ENCODE data around the gene USF2.

The USF2 gene

DNA sequence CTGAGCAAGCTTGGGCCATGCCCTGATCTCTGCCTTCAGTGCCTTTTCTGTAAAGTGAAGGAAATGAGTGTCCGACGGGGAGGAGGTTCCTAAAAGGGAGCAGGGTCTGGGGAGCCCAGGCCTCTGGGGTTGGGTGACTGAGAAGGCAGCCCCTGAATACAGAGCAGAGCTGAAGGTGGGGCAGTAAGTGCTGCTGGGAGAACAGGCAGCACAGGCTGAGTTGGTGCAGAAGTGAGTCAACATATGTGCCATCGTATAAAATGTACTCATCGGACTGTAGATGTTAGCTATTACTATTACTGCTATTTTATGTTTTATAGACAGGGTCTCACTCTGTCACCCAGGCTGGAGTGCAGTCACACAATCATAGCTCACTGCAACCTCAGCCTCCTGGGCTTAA is 12.5 kb downstream of the USF2 start:
- CTCF ChIA-PET: interaction anchor here (0.6 to 3.6 kb wide), 4 partner anchors 11 to 406 kb away, joined by 4 to 21 read pairs (median 6); partner anchors contain the start of gene USF2

DNA sequence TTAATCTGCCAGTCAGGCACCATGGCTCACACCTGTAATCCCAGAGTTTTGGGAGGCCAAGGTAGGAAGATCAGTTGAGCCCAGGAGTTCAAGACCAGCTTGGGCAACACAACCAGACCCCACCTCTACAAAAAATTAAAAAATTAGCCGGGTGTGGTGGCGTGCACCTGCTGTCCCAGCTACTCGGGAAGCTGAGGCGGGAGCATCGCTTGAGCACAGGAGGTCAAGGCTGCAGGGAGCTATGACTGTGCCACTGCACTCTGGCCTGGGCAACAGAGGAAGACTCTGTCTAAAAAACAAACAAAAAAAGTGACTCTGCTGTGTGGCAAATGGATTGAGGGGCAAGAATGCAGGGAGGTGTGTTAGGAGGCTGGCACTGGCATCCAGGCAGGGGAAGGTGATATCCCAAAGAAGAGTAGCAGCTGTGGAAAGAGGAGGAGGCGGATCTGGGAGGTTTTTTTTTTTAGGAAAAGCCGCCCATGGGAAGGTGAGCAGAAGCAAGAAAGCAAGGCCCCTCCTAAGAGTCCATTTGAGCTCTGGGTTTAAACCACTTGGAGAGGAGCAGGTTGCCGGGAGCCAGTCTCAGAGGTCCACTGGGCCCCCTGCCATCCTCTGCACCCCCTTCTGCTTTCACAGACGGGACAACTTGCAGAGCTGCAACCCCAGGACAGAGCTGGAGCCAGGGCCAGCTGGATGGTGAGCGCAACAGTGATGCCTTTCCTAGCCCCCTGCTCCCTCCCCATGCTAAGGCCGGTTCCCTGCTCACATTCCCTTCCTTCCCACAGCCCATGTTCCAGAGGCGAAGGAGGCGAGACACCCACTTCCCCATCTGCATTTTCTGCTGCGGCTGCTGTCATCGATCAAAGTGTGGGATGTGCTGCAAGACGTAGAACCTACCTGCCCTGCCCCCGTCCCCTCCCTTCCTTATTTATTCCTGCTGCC is 15.7 kb downstream of the USF2 start:
- ChIA-PET POLR2A (interaction anchor here (0.6 kb wide), 1 partner anchor 72 kb away, joined by 6 read pairs; no protein-coding TSS in a partner anchor), CTCF (interaction anchor here (0.5 to 3.7 kb wide), 7 partner anchors 9 to 551 kb away, joined by 3 to 17 read pairs (median 3); no protein-coding TSS in a partner anchor)
- TF ChIP-seq ZBTB21 (tag by site-specific recombination; IDR thresholded peaks at IDR 0.05): no peak
- TF ChIP-seq ZFHX2 (tag by site-specific recombination; conservative IDR thresholded peaks at IDR 0.05): peak; percentile 76
- TF ChIP-seq ZNF132 (tag by site-specific recombination; IDR thresholded peaks at IDR 0.05; ENCODE audit: borderline replicate concordance): no peak
- no peak for TF ChIP-seq ZNF514 (tag by site-specific recombination; IDR thresholded peaks at IDR 0.05)
- peak; percentile 42; the same call in 1 of the 2 replicates for TF ChIP-seq ZNF600 (tag by site-specific recombination; IDR thresholded peaks at IDR 0.05)
- peak; percentile 93 for TF ChIP-seq EGR2 (tag by site-specific recombination; IDR thresholded peaks at IDR 0.05; ENCODE audit: low read depth)
- TF ChIP-seq PRDM1 (tag by site-specific recombination; IDR thresholded peaks at IDR 0.05): no peak
- TF ChIP-seq ZNF23 (tag by site-specific recombination; IDR thresholded peaks at IDR 0.05; ENCODE audit: borderline replicate concordance): no peak
- no peak for TF ChIP-seq ZFP41 (tag by site-specific recombination; IDR thresholded peaks at IDR 0.05; ENCODE audit: borderline replicate concordance)
- TF ChIP-seq, protein P1, sequence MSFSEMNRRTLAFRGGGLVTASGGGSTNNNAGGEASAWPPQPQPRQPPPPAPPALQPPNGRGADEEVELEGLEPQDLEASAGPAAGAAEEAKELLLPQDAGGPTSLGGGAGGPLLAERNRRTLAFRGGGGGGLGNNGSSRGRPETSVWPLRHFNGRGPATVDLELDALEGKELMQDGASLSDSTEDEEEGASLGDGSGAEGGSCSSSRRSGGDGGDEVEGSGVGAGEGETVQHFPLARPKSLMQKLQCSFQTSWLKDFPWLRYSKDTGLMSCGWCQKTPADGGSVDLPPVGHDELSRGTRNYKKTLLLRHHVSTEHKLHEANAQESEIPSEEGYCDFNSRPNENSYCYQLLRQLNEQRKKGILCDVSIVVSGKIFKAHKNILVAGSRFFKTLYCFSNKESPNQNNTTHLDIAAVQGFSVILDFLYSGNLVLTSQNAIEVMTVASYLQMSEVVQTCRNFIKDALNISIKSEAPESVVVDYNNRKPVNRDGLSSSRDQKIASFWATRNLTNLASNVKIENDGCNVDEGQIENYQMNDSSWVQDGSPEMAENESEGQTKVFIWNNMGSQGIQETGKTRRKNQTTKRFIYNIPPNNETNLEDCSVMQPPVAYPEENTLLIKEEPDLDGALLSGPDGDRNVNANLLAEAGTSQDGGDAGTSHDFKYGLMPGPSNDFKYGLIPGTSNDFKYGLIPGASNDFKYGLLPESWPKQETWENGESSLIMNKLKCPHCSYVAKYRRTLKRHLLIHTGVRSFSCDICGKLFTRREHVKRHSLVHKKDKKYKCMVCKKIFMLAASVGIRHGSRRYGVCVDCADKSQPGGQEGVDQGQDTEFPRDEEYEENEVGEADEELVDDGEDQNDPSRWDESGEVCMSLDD (tag by site-specific recombination; IDR thresholded peaks at IDR 0.05): no peak
- TF ChIP-seq ZNF624 (tag by site-specific recombination; IDR thresholded peaks at IDR 0.05): no peak
- TF ChIP-seq ZNF174 (tag by site-specific recombination; IDR thresholded peaks at IDR 0.05): no peak
- TF ChIP-seq ZNF629 (tag by site-specific recombination; IDR thresholded peaks at IDR 0.05): no peak
- TF ChIP-seq, protein P2, sequence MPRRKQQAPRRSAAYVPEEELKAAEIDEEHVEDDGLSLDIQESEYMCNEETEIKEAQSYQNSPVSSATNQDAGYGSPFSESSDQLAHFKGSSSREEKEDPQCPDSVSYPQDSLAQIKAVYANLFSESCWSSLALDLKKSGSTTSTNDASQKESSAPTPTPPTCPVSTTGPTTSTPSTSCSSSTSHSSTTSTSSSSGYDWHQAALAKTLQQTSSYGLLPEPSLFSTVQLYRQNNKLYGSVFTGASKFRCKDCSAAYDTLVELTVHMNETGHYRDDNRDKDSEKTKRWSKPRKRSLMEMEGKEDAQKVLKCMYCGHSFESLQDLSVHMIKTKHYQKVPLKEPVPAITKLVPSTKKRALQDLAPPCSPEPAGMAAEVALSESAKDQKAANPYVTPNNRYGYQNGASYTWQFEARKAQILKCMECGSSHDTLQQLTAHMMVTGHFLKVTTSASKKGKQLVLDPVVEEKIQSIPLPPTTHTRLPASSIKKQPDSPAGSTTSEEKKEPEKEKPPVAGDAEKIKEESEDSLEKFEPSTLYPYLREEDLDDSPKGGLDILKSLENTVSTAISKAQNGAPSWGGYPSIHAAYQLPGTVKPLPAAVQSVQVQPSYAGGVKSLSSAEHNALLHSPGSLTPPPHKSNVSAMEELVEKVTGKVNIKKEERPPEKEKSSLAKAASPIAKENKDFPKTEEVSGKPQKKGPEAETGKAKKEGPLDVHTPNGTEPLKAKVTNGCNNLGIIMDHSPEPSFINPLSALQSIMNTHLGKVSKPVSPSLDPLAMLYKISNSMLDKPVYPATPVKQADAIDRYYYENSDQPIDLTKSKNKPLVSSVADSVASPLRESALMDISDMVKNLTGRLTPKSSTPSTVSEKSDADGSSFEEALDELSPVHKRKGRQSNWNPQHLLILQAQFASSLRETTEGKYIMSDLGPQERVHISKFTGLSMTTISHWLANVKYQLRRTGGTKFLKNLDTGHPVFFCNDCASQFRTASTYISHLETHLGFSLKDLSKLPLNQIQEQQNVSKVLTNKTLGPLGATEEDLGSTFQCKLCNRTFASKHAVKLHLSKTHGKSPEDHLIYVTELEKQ (tag by site-specific recombination; IDR thresholded peaks at IDR 0.05; ENCODE audit: borderline replicate concordance): no peak

More for the DNA sequence above, 12.5 kb downstream of the USF2 start:
- POLR2A ChIA-PET: interaction anchor here (0.6 to 1.1 kb wide), 4 partner anchors 9 to 365 kb away, joined by 3 to 10 read pairs (median 4); no protein-coding TSS in a partner anchor
- Histone ChIP-seq H3K27ac (ENCODE audit: extremely low read depth, low read depth, low read length) (no peak overlapping the region), H3K9me3 (ENCODE audit: control insufficient read depth, insufficient read depth, low read depth, low read length) (no peaks in the 10 kb centered on the region), H3K4me1 (ENCODE audit: control insufficient read depth, insufficient read depth, low read length) (no peaks in the 10 kb centered on the region), H3K36me3 (ENCODE audit: control insufficient read depth in 2 of 2, insufficient read depth in 1 of 2, low read length in 2 of 2) (peaks cover 16 to 28% of the 10 kb centered on the region in 2 experiments), H3K4me3 (ENCODE audit: low read depth, low read length) (no peak overlapping the region)
- TF ChIP-seq ZNF24 (tag by site-specific recombination; IDR thresholded peaks at IDR 0.05) (no peak), OSR2 (tag by site-specific recombination; IDR thresholded peaks at IDR 0.05) (no peak), ZNF561 (tag by site-specific recombination; IDR thresholded peaks at IDR 0.05; ENCODE audit: borderline replicate concordance) (no peak), SCRT1 (tag by site-specific recombination; IDR thresholded peaks at IDR 0.05; ENCODE audit: borderline replicate concordance) (no peak), MYNN (tag by site-specific recombination; IDR thresholded peaks at IDR 0.05; ENCODE audit: borderline replicate concordance) (no peak), ZNF19 (tag by site-specific recombination; IDR thresholded peaks at IDR 0.05; ENCODE audit: low read depth) (no peak), ZNF350 (tag by site-specific recombination; IDR thresholded peaks at IDR 0.05) (no peak), SETDB1 (IDR thresholded peaks at IDR 0.05; ENCODE audit: insufficient read length, low read length) (no peak), HIC1 (tag by site-specific recombination; IDR thresholded peaks at IDR 0.05) (no peak), ZFP41 (tag by site-specific recombination; IDR thresholded peaks at IDR 0.05; ENCODE audit: borderline replicate concordance) (no peak)
- TF ChIP-seq, protein P3, sequence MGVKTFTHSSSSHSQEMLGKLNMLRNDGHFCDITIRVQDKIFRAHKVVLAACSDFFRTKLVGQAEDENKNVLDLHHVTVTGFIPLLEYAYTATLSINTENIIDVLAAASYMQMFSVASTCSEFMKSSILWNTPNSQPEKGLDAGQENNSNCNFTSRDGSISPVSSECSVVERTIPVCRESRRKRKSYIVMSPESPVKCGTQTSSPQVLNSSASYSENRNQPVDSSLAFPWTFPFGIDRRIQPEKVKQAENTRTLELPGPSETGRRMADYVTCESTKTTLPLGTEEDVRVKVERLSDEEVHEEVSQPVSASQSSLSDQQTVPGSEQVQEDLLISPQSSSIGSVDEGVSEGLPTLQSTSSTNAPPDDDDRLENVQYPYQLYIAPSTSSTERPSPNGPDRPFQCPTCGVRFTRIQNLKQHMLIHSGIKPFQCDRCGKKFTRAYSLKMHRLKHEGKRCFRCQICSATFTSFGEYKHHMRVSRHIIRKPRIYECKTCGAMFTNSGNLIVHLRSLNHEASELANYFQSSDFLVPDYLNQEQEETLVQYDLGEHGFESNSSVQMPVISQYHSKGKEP (tag by site-specific recombination; IDR thresholded peaks at IDR 0.05): no peak

More for the DNA sequence above, 15.7 kb downstream of the USF2 start:
- H3K27ac ChIP-seq (ENCODE audit: extremely low read depth, low read depth, low read length): no peak overlapping the region
- no peak overlapping the region for H3K4me3 ChIP-seq (ENCODE audit: low read depth, low read length)
- no peaks in the 10 kb centered on the region for H3K9me3 ChIP-seq (ENCODE audit: control insufficient read depth, insufficient read depth, low read depth, low read length)
- H3K4me1 ChIP-seq (ENCODE audit: control insufficient read depth, insufficient read depth, low read length): peaks cover 5% of the 10 kb centered on the region
- no peaks in the 10 kb centered on the region for H3K36me3 ChIP-seq (ENCODE audit: control insufficient read depth in 2 of 2, insufficient read depth in 1 of 2, low read length in 2 of 2)

All from HEK293 (cell line).